Upper lobe of right lung (tissue), 1 donor: ENCODE measurements around the gene NEK4. TPM values are rescaled to one million over a fixed set of nuclear protein-coding genes. Genes with fewer than 3 reads are reported as not detected.
A peak's percentile ranks its signal among the peaks of the same experiment; 100 is the strongest.

Experiments used
- ATAC-seq: fragments of 200-7000 bp; cut with Tn5 transposase; one replicate; pipeline ENCODE4 v1.9.1; 2020; ENCODE audit warnings: mild to moderate bottlenecking, moderate library complexity
- DNase-seq: peaks from one replicate; pipeline ENCODE4 v3.0.0-alpha.2; 2020
- H3K27ac ChIP-seq: fragments of 200-600 bp; one replicate; pipeline ENCODE4 v1.8.0; 2022
- H3K27me3 ChIP-seq: fragments of 200-600 bp; one replicate; pipeline ENCODE4 v1.8.0; 2022; ENCODE audit warnings: mild to moderate bottlenecking
- H3K36me3 ChIP-seq: fragments of 200-600 bp; one replicate; pipeline ENCODE4 v1.8.0; 2022
- H3K4me1 ChIP-seq: fragments of 200-600 bp; one replicate; pipeline ENCODE4 v1.8.0; 2022
- H3K4me3 ChIP-seq: fragments of 200-600 bp; one replicate; pipeline ENCODE4 v1.8.0; 2022; ENCODE audit warnings: mild to moderate bottlenecking
- H3K9me3 ChIP-seq: fragments of 200-600 bp; one replicate; pipeline ENCODE4 v1.8.0; 2022
- CTCF ChIP-seq: fragments of 200-600 bp; IDR thresholded peaks from one replicate; pipeline ENCODE4 v1.8.0; 2022; ENCODE audit warnings: antibody characterized with exemption
- intact Hi-C: fragments of 100-400 bp; cut with DNase I; formaldehyde crosslinking; loops from one replicate; pipeline ENCODE4 v1.11.0; 2022
- total RNA-seq: library from RNA; stranded (reverse); fragmentation: NEBNext Ultra II Directional; extraction: Animal tissue kit (Norgen Biotek cat#: 25700); gene quantifications from one replicate; pipeline ENCODE4 v1.2.1, GENCODE V29; 2021
- donor health status: DM: no; HTN: yes; CAD: no; lungs with severe emphysema.

The NEK4 gene
- total RNA-seq, 1 donor from 2014 or later: 27.2 TPM

- H3K4me3 ChIP-seq: no peak overlapping the region
- intact Hi-C loops: no loop called here
- TF ChIP-seq CTCF: no peak
- DNase-seq (no peak), ATAC-seq (no peak)
- H3K9me3 ChIP-seq: no peaks in the 10 kb centered on the region
- no peak overlapping the region for H3K27ac ChIP-seq
- peaks cover 73% of the 10 kb centered on the region for H3K36me3 ChIP-seq
- peaks cover 15% of the 10 kb centered on the region for H3K4me1 ChIP-seq
- no peaks in the 10 kb centered on the region for H3K27me3 ChIP-seq
Measured at GRCh38 chr3:52689151-52689550, 81.6 kb downstream of the NEK4 start.

- DNase-seq (no peak), ATAC-seq (no peak)
- Histone ChIP-seq H3K4me1 (peaks cover 17% of the 10 kb centered on the region), H3K27me3 (no peaks in the 10 kb centered on the region), H3K9me3 (no peaks in the 10 kb centered on the region), H3K4me3 (no peak overlapping the region), H3K36me3 (peaks cover 64% of the 10 kb centered on the region), H3K27ac (no peak overlapping the region)
- intact Hi-C loops: no loop called here
- no peak for TF ChIP-seq CTCF
Measured at GRCh38 chr3:52688266-52688665, 82.5 kb downstream of the NEK4 start.

- intact Hi-C loops: no loop called here
- DNase-seq: peak; percentile 97
- peak; percentile 97 for ATAC-seq
- peaks cover 41% of the 10 kb centered on the region for H3K36me3 ChIP-seq
- peaks cover 32% of the 10 kb centered on the region for H3K4me1 ChIP-seq
- H3K4me3 ChIP-seq: peak within 1 kb of the TSS; percentile 90
- H3K27me3 ChIP-seq: no peaks in the 10 kb centered on the region
- no peak for TF ChIP-seq CTCF
- peak within 1 kb of the TSS; percentile 88 for H3K27ac ChIP-seq
- H3K9me3 ChIP-seq: no peaks in the 10 kb centered on the region
Measured at GRCh38 chr3:52685709-52686691, 84.7 kb downstream of the NEK4 start, which contains the start of the genes GNL3 and PBRM1. TSS of gene GNL3 (plus strand) at chr3:52686032. CDS start at chr3:52686093, 61 bp downstream. TSS of gene PBRM1 (minus strand) at chr3:52685913.

- peak; percentile 93 for DNase-seq
Measured at GRCh38 chr3:52685285-52685708, 85.4 kb downstream of the NEK4 start.

GRCh38 chr3:52684184-52684583, 86.6 kb downstream of the NEK4 start:
- peaks cover 40% of the 10 kb centered on the region for H3K4me1 ChIP-seq
- peak overlapping the region; percentile 90 for H3K4me3 ChIP-seq
- peaks cover 37% of the 10 kb centered on the region for H3K36me3 ChIP-seq
- TF ChIP-seq CTCF: no peak
- ATAC-seq: no peak
- H3K9me3 ChIP-seq: no peaks in the 10 kb centered on the region
- H3K27me3 ChIP-seq: no peaks in the 10 kb centered on the region
- H3K27ac ChIP-seq: no peak overlapping the region
- DNase-seq: no peak
- intact Hi-C loops: no loop called here

More at GRCh38 chr3:52685285-52685708, 85.4 kb downstream of the NEK4 start:
- no peaks in the 10 kb centered on the region for H3K9me3 ChIP-seq
- TF ChIP-seq CTCF: no peak
- H3K36me3 ChIP-seq: peaks cover 37% of the 10 kb centered on the region
- no peaks in the 10 kb centered on the region for H3K27me3 ChIP-seq
- peak; percentile 94 for ATAC-seq
- peak overlapping the region; percentile 90 for H3K4me3 ChIP-seq
- intact Hi-C loops: no loop called here
- H3K4me1 ChIP-seq: peaks cover 38% of the 10 kb centered on the region
- peak overlapping the region; percentile 88 for H3K27ac ChIP-seq
